Measurements from ENCODE around the gene RNH1.

- TF ChIP-seq CTCF (IDR thresholded peaks at IDR 0.05 in 4 of 5, conservative IDR thresholded peaks at IDR 0.05 in 1 of 5) (no peak), POLR2A (IDR thresholded peaks at IDR 0.05) (no peak)
Measured at GRCh38 chr11:452916-453527, 54.0 kb downstream of the RNH1 start.
